Esophagus (tissue), 2 donors: ENCODE results near the gene C2orf76. TPM values are rescaled to one million over a fixed set of nuclear protein-coding genes. Genes with fewer than 3 reads are reported as not detected.

Experiments used
- H3K27ac ChIP-seq, 2 donors: one replicate each; pipeline ENCODE4 v1.5.1; 2013; ENCODE audit warnings: low read depth in 2 of 2, mild to moderate bottlenecking in 2 of 2, inconsistent platforms in 1 of 2, low read length in 1 of 2, moderate library complexity in 1 of 2
- H3K27me3 ChIP-seq, 2 donors: one replicate each; pipeline ENCODE4 v1.6.1; 2013; ENCODE audit warnings: low read length in 2 of 2, control low read depth in 1 of 2, mild to moderate bottlenecking in 1 of 2; ENCODE audit not compliant: insufficient read depth in 2 of 2, control insufficient read depth in 1 of 2
- H3K36me3 ChIP-seq, 2 donors: one replicate each; pipeline ENCODE4 v1.6.1; 2013; ENCODE audit warnings: low read length in 1 of 2; ENCODE audit not compliant: control insufficient read depth in 2 of 2, insufficient read depth in 2 of 2
- H3K4me1 ChIP-seq, 2 donors: one replicate each; pipeline ENCODE4 v1.6.1; 2013; ENCODE audit warnings: low read length in 1 of 2; ENCODE audit not compliant: control insufficient read depth in 2 of 2, insufficient read depth in 2 of 2
- H3K4me3 ChIP-seq, 2 donors: one replicate each; pipeline ENCODE4 v1.5.1; 2013; ENCODE audit warnings: low read length in 2 of 2, mild to moderate bottlenecking in 2 of 2, low read depth in 1 of 2, moderate library complexity in 1 of 2
- H3K9me3 ChIP-seq, 2 donors: one replicate each; pipeline ENCODE4 v1.6.1; 2013; ENCODE audit warnings: mild to moderate bottlenecking in 2 of 2, low read depth in 1 of 2, low read length in 1 of 2, moderate library complexity in 1 of 2; ENCODE audit not compliant: control insufficient read depth in 2 of 2, insufficient read depth in 1 of 2
- WGBS, 2 donors: extraction: QIAGEN DNeasy Blood & Tissue Kit; methylation state at CpG; one replicate each; pipeline ENCODE4 v1.1.7; 2013; 5-methylcytosine and 5-hydroxymethylcytosine counted together
- polyA plus RNA-seq, 2 donors: library from polyadenylated mRNA; stranded (reverse); fragments of 200-250 nt; gene quantifications; one replicate each; pipeline ENCODE4 v1.2.3, GENCODE V29; 2013
- donor health status: healthy with polysubstance abuse.
- donor health status: Bipolar disorder and iron deficiency.

The C2orf76 gene
- polyA plus RNA-seq, 2 donors = 11.7 to 12.6 TPM

DNA sequence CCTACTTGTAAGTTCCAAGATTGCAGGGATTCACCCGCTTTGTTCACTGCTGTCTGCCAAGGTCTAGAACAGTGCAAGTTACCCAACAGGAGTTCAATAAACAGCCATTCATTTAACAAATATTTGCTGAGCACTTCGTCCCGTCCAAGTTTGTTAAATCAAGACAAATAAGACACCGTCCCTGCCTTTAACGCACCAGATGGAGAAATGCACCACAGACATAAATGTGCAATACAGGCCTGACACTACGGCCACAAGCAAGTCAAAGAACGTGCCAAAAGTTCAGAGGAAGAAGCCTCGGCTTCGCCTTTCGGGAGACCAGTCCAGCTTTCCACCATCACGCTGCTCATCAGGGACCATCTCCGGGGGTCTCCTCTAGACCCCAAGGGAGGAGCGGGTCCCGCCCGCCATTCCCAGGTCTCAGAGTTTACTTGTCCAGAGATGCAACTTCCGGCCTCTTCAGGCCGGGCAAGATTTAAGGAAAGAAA lies 429 bp downstream of the C2orf76 start:
- Histone ChIP-seq H3K36me3 (peaks cover 5 to 17% of the 10 kb centered on the region in 2 donors), H3K4me3 (peak overlapping the region; percentile 70 to 85), H3K27ac (peak overlapping the region; percentile 92), H3K9me3 (no peaks in the 10 kb centered on the region), H3K27me3 (no peaks in the 10 kb centered on the region), H3K4me1 (peaks cover 6 to 9% of the 10 kb centered on the region in 2 donors)
- 1% methylated on average over 17 of the region's 17 CpGs for WGBS, 2 donors

DNA sequence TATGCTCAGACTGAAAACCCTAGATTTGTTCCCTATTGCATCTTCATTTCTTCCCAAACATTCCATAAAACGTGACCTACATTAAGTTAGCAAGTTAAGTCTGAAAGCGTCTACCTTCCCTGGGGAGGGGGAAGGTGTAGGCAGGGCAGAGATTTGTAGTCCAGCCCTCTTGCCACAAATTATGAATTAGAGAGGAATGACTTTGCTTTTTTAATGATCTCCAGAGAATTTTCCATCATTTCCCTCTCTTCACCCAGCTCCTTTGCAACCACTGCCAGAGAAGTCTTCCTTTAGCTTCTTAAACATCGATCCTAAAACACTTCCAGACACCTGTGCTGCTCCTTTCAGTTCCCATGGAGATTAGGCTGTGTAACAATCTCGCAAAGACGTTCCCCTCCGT lies 1.2 kb downstream of the C2orf76 start:
- peak overlapping the region; percentile 8 to 70 for H3K4me3 ChIP-seq
- WGBS, 2 donors = 45 to 47% methylated on average over 6 of the region's 6 CpGs
- peaks cover 0 to 11% of the 10 kb centered on the region in 2 donors for H3K36me3 ChIP-seq
- H3K27ac ChIP-seq = peak overlapping the region in 1 of 2 donors; percentile 42
- no peaks in the 10 kb centered on the region for H3K9me3 ChIP-seq
- peaks cover 6 to 9% of the 10 kb centered on the region in 2 donors for H3K4me1 ChIP-seq
- no peaks in the 10 kb centered on the region for H3K27me3 ChIP-seq

DNA sequence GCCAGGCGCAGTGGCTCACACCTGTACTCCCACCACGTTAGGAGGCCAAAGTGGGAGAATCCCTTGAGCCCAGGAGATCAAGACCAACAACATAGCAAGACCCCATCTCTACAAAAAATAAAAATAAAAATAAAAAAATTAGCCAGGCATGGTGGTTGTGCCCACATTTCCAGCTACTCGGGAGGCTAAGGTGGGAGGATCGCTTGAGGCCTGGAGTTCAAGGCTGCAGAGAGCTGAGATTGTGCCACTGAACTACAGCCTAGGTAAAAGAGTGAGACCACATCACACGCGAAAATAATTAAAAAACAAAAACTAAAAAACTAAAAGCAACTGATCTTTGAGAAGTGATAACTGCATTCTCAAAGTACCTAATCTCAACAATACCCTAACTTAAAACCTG lies 1.8 kb downstream of the C2orf76 start:
- H3K4me3 ChIP-seq = no peak overlapping the region
- no peak overlapping the region for H3K27ac ChIP-seq
- H3K27me3 ChIP-seq = no peaks in the 10 kb centered on the region
- H3K4me1 ChIP-seq = peaks cover 6 to 9% of the 10 kb centered on the region in 2 donors
- peaks cover 0 to 10% of the 10 kb centered on the region in 2 donors for H3K36me3 ChIP-seq
- WGBS, 2 donors = 91 to 93% methylated on average over 6 of the region's 6 CpGs
- no peaks in the 10 kb centered on the region for H3K9me3 ChIP-seq

DNA sequence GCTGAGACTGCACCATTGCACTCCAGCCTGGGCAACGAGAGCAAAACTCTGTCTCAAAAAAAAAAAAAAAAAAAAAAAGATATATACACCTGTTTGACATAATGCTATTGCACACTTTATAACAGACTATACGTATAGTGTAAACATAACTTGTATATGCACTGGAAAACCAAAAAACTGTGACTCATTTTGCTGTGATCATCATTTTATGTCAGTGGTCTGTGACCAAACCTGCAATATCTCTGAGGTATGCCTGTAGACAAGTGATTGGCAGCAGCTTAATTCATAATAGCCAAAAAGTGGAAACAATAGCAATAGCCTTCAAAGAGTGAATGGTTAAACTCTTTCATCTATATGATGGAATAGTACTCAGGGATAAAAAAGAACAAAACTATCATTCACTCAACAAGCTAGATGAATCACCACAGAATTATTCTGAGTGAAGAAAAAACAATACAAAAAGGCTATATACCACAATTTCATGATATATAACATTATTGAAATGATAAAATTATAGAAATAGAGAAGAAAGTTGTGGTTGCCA lies 6.1 kb downstream of the C2orf76 start:
- no peaks in the 10 kb centered on the region for H3K36me3 ChIP-seq
- H3K4me3 ChIP-seq = no peak overlapping the region
- H3K4me1 ChIP-seq = no peaks in the 10 kb centered on the region
- no peaks in the 10 kb centered on the region for H3K9me3 ChIP-seq
- no peaks in the 10 kb centered on the region for H3K27me3 ChIP-seq
- 92 to 100% methylated on average over 2 of the region's 2 CpGs for WGBS, 2 donors
- H3K27ac ChIP-seq = no peak overlapping the region

DNA sequence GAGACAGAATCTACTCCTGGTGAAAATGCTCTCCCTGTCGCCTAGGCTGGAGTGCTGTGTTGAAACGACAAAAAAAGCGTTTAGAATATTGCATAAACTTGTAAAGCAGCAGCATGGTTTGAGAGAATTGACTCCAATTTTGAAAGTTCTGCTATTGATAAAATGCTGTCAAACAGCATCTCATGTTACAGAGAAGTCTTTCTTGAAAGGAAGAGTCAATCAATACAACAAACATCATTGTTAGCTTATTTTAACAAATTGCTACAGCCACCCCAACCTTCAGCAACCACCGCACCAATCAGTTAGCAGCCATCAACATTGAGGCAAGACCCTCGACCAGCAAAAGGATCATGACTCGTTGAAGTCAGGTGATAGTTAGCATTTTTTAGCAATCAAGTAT lies 6.9 kb downstream of the C2orf76 start:
- no peaks in the 10 kb centered on the region for H3K36me3 ChIP-seq
- H3K9me3 ChIP-seq = no peaks in the 10 kb centered on the region
- no peak overlapping the region for H3K4me3 ChIP-seq
- H3K4me1 ChIP-seq = no peaks in the 10 kb centered on the region
- H3K27me3 ChIP-seq = no peaks in the 10 kb centered on the region
- no peak overlapping the region for H3K27ac ChIP-seq
- 86 to 88% methylated on average over 6 of the region's 6 CpGs for WGBS, 2 donors

DNA sequence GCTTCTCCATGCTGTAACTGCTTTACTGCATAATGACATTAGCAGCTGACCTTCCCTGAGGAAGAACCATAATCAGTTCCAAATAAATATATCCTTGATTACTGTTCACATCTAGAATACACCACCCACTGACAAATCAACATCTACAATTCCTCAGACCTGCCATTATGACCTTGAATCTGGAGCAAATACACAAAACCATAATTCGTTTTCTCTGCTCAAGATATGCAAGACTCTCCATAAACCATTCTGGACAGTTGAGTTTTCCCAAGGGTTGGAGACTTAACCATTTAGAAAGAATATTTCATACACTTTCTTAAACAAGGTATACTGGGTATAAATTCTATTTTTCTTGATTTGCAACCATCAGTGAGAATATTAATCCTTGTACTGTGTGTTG lies 11.8 kb downstream of the C2orf76 start:
- Histone ChIP-seq H3K36me3 (no peaks in the 10 kb centered on the region), H3K27ac (no peak overlapping the region), H3K27me3 (no peaks in the 10 kb centered on the region), H3K4me1 (peaks cover 0 to 2% of the 10 kb centered on the region in 2 donors), H3K9me3 (no peaks in the 10 kb centered on the region), H3K4me3 (no peak overlapping the region)
- 76 to 89% methylated on average over 1 of the region's 1 CpG for WGBS, 2 donors

DNA sequence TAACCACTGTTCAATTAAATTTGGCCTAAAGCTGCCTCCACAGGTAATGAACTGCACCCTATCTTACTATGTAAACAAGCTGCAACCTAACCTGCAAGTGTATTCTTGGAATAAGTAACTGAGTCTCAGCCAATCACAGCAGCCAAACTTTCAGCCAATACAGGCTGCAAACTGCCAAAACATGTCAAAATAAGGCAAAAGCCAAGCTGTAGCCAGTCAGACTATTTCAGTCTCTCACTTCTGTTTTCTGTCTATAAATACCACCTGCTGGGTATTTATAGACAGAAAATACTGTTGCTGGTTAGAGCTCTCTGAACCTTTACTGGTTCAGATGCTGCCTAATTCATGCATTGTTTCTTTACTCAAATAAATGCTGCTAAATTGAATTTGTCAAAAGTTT lies 14.3 kb downstream of the C2orf76 start:
- no peaks in the 10 kb centered on the region for H3K27me3 ChIP-seq
- peaks cover 0 to 5% of the 10 kb centered on the region in 2 donors for H3K4me1 ChIP-seq
- no peaks in the 10 kb centered on the region for H3K9me3 ChIP-seq
- no peak overlapping the region for H3K4me3 ChIP-seq
- no peak overlapping the region for H3K27ac ChIP-seq
- no peaks in the 10 kb centered on the region for H3K36me3 ChIP-seq

DNA sequence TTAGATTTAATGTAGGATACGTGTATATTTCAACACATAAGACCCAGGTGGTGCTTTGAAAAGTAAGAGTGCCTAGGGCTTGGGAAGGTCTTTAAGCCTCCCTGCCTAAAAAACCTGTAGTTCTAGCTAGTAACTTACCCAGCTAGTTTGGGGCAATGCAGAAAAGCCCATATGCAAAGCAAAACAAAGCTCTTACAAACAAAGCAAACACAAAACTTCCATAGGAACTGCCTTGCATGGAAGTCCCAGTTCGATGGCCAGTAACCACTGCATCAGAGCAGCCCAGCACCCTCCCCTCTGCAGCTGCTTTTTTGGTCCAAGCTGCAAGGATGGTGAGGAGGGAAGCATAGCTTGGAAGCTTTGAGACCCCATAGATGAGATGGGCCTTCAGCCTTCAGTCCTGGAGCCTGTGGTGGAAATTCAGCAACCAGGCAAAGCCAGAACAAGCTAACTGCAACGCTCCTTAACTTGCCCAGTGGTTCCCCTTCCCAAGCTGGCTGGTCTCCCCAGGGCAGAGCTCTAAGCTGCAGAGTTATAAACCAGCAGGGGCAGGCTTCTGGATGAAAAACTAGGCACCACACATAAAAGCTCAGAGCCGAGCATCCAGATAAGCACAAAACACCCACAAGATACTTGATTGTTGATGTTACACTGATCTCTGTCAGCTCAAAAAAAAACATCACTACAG lies 16.2 kb downstream of the C2orf76 start:
- 40 to 56% methylated on average over 4 of the region's 4 CpGs for WGBS, 2 donors
- Histone ChIP-seq H3K4me3 (no peak overlapping the region), H3K27me3 (no peaks in the 10 kb centered on the region), H3K4me1 (peaks cover 0 to 5% of the 10 kb centered on the region in 2 donors), H3K9me3 (no peaks in the 10 kb centered on the region), H3K27ac (peak overlapping the region; percentile 68 to 88), H3K36me3 (no peaks in the 10 kb centered on the region)

DNA sequence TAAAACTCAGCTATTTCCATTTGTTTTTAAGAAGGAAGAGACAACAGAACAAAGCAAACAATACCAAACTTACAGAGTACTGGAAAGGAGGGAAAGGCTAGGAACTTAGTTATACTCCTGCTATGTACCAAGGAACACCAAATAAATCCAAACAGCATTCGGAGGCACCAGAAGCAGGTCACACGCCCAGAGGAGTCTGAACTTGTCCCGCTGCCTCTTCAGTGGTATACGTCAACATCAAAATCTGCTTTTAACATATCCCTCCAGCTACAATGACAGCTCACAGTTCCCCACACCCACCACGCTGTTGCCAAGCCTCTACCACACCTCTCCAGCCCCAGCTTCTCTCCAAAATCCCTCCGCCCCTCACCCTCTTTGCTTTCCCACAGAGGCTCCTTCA lies 17.3 kb downstream of the C2orf76 start:
- Histone ChIP-seq H3K27ac (peak overlapping the region; percentile 95 to 97), H3K4me3 (no peak overlapping the region), H3K4me1 (peaks cover 0 to 5% of the 10 kb centered on the region in 2 donors), H3K9me3 (no peaks in the 10 kb centered on the region), H3K27me3 (no peaks in the 10 kb centered on the region), H3K36me3 (no peaks in the 10 kb centered on the region)
- 53 to 55% methylated on average over 6 of the region's 6 CpGs for WGBS, 2 donors

DNA sequence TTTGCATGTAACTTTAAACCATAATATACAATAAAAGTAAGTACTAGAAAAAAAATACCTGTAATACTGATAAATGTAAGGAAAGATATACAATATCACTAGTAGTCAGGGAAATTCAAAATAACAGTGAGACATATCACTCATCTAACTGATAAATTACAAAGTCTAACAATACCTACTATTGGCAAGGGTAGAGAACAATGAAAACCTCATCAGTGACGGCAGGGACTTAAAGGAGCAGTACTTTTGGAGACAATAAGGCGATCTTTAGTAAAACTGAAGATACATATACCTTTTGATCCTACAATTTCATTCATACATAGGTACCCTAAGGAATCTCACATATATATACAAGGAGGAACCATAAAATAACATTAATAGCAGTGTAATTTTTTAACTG lies 24.9 kb downstream of the C2orf76 start:
- WGBS, 2 donors = 85 to 87% methylated on average over 2 of the region's 2 CpGs
- no peak overlapping the region for H3K27ac ChIP-seq
- no peaks in the 10 kb centered on the region for H3K9me3 ChIP-seq
- H3K4me1 ChIP-seq = no peaks in the 10 kb centered on the region
- no peaks in the 10 kb centered on the region for H3K36me3 ChIP-seq
- H3K27me3 ChIP-seq = no peaks in the 10 kb centered on the region
- no peak overlapping the region for H3K4me3 ChIP-seq
